Neural crest cell (in vitro differentiated cells): ENCODE measurements around the gene ERVMER34-1. TPM values are rescaled to one million over a fixed set of nuclear protein-coding genes. Genes with fewer than 3 reads are reported as not detected.
A peak's percentile ranks its signal among the peaks of the same experiment; 100 is the strongest.

Source experiments
- DNase-seq: peaks from one replicate; pipeline ENCODE4 v3.0.0; 2021; ENCODE audit warnings: low read depth, mixed read lengths, low spot score
- H3K27ac Mint-ChIP-seq: one replicate; pipeline ENCODE4 v1.8.0; 2021; ENCODE audit warnings: mild to moderate bottlenecking, mixed read lengths; ENCODE audit not compliant: unreplicated experiment
- H3K27me3 Mint-ChIP-seq: 2 replicates; pipeline ENCODE4 v1.8.0; 2021; ENCODE audit warnings: low read depth, mild to moderate bottlenecking, mixed read lengths
- H3K36me3 Mint-ChIP-seq: 2 replicates; pipeline ENCODE4 v1.8.0; 2021; ENCODE audit warnings: low read depth, mild to moderate bottlenecking, mixed read lengths
- H3K4me1 Mint-ChIP-seq: 2 replicates; pipeline ENCODE4 v1.8.0; 2021; ENCODE audit warnings: mixed read lengths
- H3K4me3 Mint-ChIP-seq: one replicate; pipeline ENCODE4 v1.8.0; 2021; ENCODE audit warnings: mild to moderate bottlenecking, mixed read lengths
- H3K9me3 Mint-ChIP-seq: 2 replicates; pipeline ENCODE4 v1.8.0; 2021; ENCODE audit warnings: mixed read lengths
- CTCF ChIP-seq: fragments of 200-600 bp; sonication (generic); conservative IDR thresholded peaks from 2 replicates; pipeline ENCODE4 v1.5.0; 2021; ENCODE audit warnings: antibody characterized with exemption, mild to moderate bottlenecking
- total RNA-seq: library from RNA; stranded (reverse); gene quantifications from 2 replicates; pipeline ENCODE4 v1.2.1, GENCODE V29; 2021

The ERVMER34-1 gene
- total RNA-seq, 1 donor from 2014 or later, result 3.3 TPM

- no peak overlapping the region for H3K27ac Mint-ChIP-seq
These were observed 4.2 kb upstream of the ERVMER34-1 start for GRCh38 chr4:52755426-52755825.

GRCh38 chr4:52752936-52753335, 1.7 kb upstream of the ERVMER34-1 start:
- Mint-ChIP-seq H3K4me3 (peak overlapping the region; percentile 44), H3K9me3 (peaks cover 2% of the 10 kb centered on the region), H3K4me1 (peaks cover 13% of the 10 kb centered on the region), H3K27ac (no peak overlapping the region), H3K36me3 (no peaks in the 10 kb centered on the region), H3K27me3 (peaks cover 48% of the 10 kb centered on the region)
- no peak for DNase-seq
- TF ChIP-seq CTCF, result no peak

More at GRCh38 chr4:52755426-52755825, 4.2 kb upstream of the ERVMER34-1 start:
- DNase-seq, result no peak
- peaks cover 33% of the 10 kb centered on the region for H3K27me3 Mint-ChIP-seq
- no peaks in the 10 kb centered on the region for H3K9me3 Mint-ChIP-seq
- no peaks in the 10 kb centered on the region for H3K36me3 Mint-ChIP-seq
- no peak overlapping the region for H3K4me3 Mint-ChIP-seq
- no peak for TF ChIP-seq CTCF
- H3K4me1 Mint-ChIP-seq, result peaks cover 11% of the 10 kb centered on the region

- no peak for TF ChIP-seq CTCF
- H3K4me3 Mint-ChIP-seq, result peak overlapping the region; percentile 88
- H3K27ac Mint-ChIP-seq, result no peak overlapping the region
- H3K9me3 Mint-ChIP-seq, result peaks cover 2% of the 10 kb centered on the region
- DNase-seq, result peak; percentile 40
- peaks cover 48% of the 10 kb centered on the region for H3K27me3 Mint-ChIP-seq
- no peaks in the 10 kb centered on the region for H3K36me3 Mint-ChIP-seq
- peaks cover 13% of the 10 kb centered on the region for H3K4me1 Mint-ChIP-seq
These were observed 274 bp upstream of the ERVMER34-1 start for GRCh38 chr4:52751487-52751911.

- no peaks in the 10 kb centered on the region for H3K36me3 Mint-ChIP-seq
- H3K4me3 Mint-ChIP-seq, result peak overlapping the region; percentile 67
- no peak for DNase-seq
- H3K4me1 Mint-ChIP-seq, result peaks cover 13% of the 10 kb centered on the region
- H3K27me3 Mint-ChIP-seq, result peaks cover 48% of the 10 kb centered on the region
- H3K9me3 Mint-ChIP-seq, result peaks cover 2% of the 10 kb centered on the region
- no peak for TF ChIP-seq CTCF
- H3K27ac Mint-ChIP-seq, result no peak overlapping the region
These were observed 1.0 kb downstream of the ERVMER34-1 start for GRCh38 chr4:52750213-52750612.

- peaks cover 13% of the 10 kb centered on the region for H3K4me1 Mint-ChIP-seq
- peaks cover 43% of the 10 kb centered on the region for H3K27me3 Mint-ChIP-seq
- no peaks in the 10 kb centered on the region for H3K36me3 Mint-ChIP-seq
- DNase-seq, result no peak
- no peak overlapping the region for H3K27ac Mint-ChIP-seq
- H3K9me3 Mint-ChIP-seq, result peaks cover 2% of the 10 kb centered on the region
- no peak overlapping the region for H3K4me3 Mint-ChIP-seq
- TF ChIP-seq CTCF, result no peak
These were observed 2.8 kb downstream of the ERVMER34-1 start for GRCh38 chr4:52748432-52748831.

- Mint-ChIP-seq H3K36me3 (no peaks in the 10 kb centered on the region), H3K27me3 (peaks cover 7% of the 10 kb centered on the region), H3K9me3 (peaks cover under 1% of the 10 kb centered on the region), H3K27ac (no peak overlapping the region), H3K4me1 (no peaks in the 10 kb centered on the region), H3K4me3 (no peak overlapping the region)
- no peak for DNase-seq
- no peak for TF ChIP-seq CTCF
These were observed 6.6 kb downstream of the ERVMER34-1 start for GRCh38 chr4:52744588-52744987.
